Measurements from ENCODE around the gene STX19. TPM values are rescaled to one million over a fixed set of nuclear protein-coding genes. Genes with fewer than 3 reads are reported as not detected.

The STX19 gene
- total and polyA plus RNA-seq, 2 of the 13 experiments (the other 11 are each of a cell fraction or from before 2014, with no cell fraction given): not detected

DNA sequence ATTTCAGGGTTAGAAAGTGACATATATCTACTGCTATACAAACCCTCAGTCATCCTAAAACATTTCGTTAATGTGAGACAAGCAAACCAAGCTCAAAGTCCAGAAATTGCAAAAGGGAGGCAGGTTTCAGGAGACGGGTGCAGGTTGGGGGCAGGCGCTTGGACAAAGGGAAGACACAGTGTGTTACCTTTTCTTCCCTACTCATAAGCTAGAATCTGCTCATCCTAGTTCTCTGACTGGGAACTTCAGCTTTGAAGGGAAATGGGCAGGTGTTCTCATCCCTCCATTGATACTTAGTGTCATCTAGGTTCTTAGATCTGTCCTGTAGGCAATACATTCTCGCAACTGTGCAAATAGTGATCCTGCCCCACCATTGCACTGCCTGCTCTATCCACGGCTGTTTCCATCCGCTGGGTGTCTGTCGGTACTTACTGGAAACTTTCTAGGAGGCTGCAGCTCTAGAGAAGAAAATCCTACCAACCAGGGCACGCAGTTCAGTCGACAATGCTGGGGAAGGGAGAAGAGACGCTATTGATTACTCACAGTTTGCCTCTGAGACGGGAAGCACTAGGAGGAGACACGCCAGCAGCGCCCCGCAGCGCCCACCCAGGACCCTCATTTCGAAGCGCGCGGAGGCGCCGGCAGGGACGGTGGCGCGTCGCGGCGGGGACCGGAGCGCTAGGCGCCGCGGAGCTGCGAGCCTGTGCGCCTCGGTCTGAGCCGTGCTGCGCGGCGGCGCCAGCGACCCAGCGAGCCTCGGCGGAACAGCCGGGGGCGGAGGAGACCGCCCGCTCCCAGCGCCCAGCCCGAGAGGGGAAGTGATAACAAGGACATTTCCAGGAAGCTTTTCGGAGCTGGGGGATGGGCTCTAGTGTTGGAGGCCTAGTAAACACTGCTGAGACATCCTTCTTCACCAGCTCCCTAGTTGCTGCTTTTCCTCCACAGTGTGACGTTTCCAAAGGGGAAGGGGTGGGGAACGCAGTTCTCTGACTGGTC is 55.0 kb downstream of the STX19 start, which contains the start of gene PROS1 (continued):
- TF ChIP-seq MXI1 (IDR thresholded peaks at IDR 0.05; ENCODE audit: borderline replicate concordance, low read depth, low read length) (no peak), SRSF9 (IDR thresholded peaks at IDR 0.05; ENCODE audit: borderline replicate concordance, insufficient read depth, low read depth, low read length, poor library complexity, severe bottlenecking) (no peak), ZBTB42 (CRISPR knock-in tag; IDR thresholded peaks at IDR 0.05) (no peak), IRF2 (CRISPR knock-in tag; IDR thresholded peaks at IDR 0.05) (peak; percentile 64; the same call in 1 of the 2 replicates), SKI (IDR thresholded peaks at IDR 0.05; ENCODE audit: partially characterized antibody) (peak; percentile 71), SP5 (CRISPR knock-in tag; IDR thresholded peaks at IDR 0.05; ENCODE audit: borderline replicate concordance, low read depth) (0 out of 2 replicates have a peak, but pooled peaks have one; percentile 28), ZNF337 (CRISPR knock-in tag; IDR thresholded peaks at IDR 0.05; ENCODE audit: borderline replicate concordance, low read depth) (no peak), KLF6 (CRISPR knock-in tag; IDR thresholded peaks at IDR 0.05) (no peak), ZKSCAN8 (CRISPR knock-in tag; IDR thresholded peaks at IDR 0.05; ENCODE audit: borderline replicate concordance) (no peak), ZNF451 (CRISPR knock-in tag; IDR thresholded peaks at IDR 0.05) (no peak), MIXL1 (CRISPR knock-in tag; IDR thresholded peaks at IDR 0.05) (0 out of 2 replicates have a peak, but pooled peaks have one; percentile 32), ZNF350 (CRISPR knock-in tag; IDR thresholded peaks at IDR 0.05; ENCODE audit: borderline replicate concordance, low read depth) (no peak), ZNF891 (CRISPR knock-in tag; IDR thresholded peaks at IDR 0.05) (peak; percentile 74; the same call in 1 of the 2 replicates), ZNF589 (CRISPR knock-in tag; conservative IDR thresholded peaks at IDR 0.05) (0 out of 2 replicates have a peak, but pooled peaks have one; percentile 57), SIN3B (IDR thresholded peaks at IDR 0.05; ENCODE audit: low read length) (no peak), TOPORS (CRISPR knock-in tag; IDR thresholded peaks at IDR 0.05) (no peak), SATB2 (CRISPR knock-in tag; IDR thresholded peaks at IDR 0.05) (no peak), XRCC5 (optimal IDR thresholded peaks at IDR 0.05; ENCODE audit: low read length) (peak; percentile 36)
- TF ChIP-seq, protein P1, sequence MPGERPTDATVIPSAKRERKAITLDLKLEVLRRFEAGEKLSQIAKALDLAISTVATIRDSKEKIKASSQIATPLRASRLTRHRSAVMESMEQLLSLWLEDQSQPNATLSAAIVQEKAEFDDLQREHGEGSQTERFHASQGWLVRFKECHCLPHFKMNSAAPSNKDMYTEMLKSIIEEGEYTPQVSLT (CRISPR knock-in tag; IDR thresholded peaks at IDR 0.05; ENCODE audit: borderline replicate concordance, low read depth): no peak; the same call in 1 of the 2 replicates
- TF ChIP-seq, protein P2, sequence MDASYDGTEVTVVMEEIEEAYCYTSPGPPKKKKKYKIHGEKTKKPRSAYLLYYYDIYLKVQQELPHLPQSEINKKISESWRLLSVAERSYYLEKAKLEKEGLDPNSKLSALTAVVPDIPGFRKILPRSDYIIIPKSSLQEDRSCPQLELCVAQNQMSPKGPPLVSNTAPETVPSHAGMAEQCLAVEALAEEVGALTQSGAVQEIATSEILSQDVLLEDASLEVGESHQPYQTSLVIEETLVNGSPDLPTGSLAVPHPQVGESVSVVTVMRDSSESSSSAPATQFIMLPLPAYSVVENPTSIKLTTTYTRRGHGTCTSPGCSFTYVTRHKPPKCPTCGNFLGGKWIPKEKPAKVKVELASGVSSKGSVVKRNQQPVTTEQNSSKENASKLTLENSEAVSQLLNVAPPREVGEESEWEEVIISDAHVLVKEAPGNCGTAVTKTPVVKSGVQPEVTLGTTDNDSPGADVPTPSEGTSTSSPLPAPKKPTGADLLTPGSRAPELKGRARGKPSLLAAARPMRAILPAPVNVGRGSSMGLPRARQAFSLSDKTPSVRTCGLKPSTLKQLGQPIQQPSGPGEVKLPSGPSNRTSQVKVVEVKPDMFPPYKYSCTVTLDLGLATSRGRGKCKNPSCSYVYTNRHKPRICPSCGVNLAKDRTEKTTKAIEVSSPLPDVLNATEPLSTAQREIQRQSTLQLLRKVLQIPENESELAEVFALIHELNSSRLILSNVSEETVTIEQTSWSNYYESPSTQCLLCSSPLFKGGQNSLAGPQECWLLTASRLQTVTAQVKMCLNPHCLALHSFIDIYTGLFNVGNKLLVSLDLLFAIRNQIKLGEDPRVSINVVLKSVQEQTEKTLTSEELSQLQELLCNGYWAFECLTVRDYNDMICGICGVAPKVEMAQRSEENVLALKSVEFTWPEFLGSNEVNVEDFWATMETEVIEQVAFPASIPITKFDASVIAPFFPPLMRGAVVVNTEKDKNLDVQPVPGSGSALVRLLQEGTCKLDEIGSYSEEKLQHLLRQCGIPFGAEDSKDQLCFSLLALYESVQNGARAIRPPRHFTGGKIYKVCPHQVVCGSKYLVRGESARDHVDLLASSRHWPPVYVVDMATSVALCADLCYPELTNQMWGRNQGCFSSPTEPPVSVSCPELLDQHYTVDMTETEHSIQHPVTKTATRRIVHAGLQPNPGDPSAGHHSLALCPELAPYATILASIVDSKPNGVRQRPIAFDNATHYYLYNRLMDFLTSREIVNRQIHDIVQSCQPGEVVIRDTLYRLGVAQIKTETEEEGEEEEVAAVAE (CRISPR knock-in tag; IDR thresholded peaks at IDR 0.05; ENCODE audit: borderline replicate concordance): no peak
- TF ChIP-seq, protein P3, sequence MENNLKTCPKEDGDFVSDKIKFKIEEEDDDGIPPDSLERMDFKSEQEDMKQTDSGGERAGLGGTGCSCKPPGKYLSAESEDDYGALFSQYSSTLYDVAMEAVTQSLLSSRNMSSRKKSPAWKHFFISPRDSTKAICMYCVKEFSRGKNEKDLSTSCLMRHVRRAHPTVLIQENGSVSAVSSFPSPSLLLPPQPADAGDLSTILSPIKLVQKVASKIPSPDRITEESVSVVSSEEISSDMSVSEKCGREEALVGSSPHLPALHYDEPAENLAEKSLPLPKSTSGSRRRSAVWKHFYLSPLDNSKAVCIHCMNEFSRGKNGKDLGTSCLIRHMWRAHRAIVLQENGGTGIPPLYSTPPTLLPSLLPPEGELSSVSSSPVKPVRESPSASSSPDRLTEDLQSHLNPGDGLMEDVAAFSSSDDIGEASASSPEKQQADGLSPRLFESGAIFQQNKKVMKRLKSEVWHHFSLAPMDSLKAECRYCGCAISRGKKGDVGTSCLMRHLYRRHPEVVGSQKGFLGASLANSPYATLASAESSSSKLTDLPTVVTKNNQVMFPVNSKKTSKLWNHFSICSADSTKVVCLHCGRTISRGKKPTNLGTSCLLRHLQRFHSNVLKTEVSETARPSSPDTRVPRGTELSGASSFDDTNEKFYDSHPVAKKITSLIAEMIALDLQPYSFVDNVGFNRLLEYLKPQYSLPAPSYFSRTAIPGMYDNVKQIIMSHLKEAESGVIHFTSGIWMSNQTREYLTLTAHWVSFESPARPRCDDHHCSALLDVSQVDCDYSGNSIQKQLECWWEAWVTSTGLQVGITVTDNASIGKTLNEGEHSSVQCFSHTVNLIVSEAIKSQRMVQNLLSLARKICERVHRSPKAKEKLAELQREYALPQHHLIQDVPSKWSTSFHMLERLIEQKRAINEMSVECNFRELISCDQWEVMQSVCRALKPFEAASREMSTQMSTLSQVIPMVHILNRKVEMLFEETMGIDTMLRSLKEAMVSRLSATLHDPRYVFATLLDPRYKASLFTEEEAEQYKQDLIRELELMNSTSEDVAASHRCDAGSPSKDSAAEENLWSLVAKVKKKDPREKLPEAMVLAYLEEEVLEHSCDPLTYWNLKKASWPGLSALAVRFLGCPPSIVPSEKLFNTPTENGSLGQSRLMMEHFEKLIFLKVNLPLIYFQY (CRISPR knock-in tag; IDR thresholded peaks at IDR 0.05; ENCODE audit: borderline replicate concordance): no peak; the same call in 1 of the 2 replicates
